HepG2 (cell line): ENCODE measurements around the gene CCND1. TPM values are rescaled to one million over a fixed set of nuclear protein-coding genes. Genes with fewer than 3 reads are reported as not detected.

Experiments used
- ARNT2 ChIP-seq: sonication (generic); formaldehyde crosslinking; IDR thresholded peaks from 2 replicates; pipeline ENCODE4 v1.8.0; 2022; ENCODE audit warnings: mild to moderate bottlenecking, low read depth, missing genetic modification reagents, moderate library complexity
- BRCA1 ChIP-seq: sonication (generic); formaldehyde crosslinking; IDR thresholded peaks from 2 replicates; pipeline ENCODE4 v1.4.0; 2020; ENCODE audit warnings: missing genetic modification reagents
- HES4 ChIP-seq: sonication (generic); formaldehyde crosslinking; IDR thresholded peaks from 2 replicates; pipeline ENCODE4 v1.9.0; 2021; ENCODE audit warnings: mild to moderate bottlenecking, missing genetic modification reagents, borderline replicate concordance
- NONO ChIP-seq, 2 experiments: fragments of 450-650 bp in 1 of 2; sonication (generic) in 1 of 2; formaldehyde crosslinking in 1 of 2; IDR thresholded peaks in 1 of 2; conservative IDR thresholded peaks in 1 of 2; 2 replicates each; pipeline versions ENCODE4 v1.6.1 to v1.8.0; 2017 to 2022; ENCODE audit warnings: mild to moderate bottlenecking in 1 of 2, missing genetic modification reagents in 1 of 2, moderate library complexity in 1 of 2
- PHF20 ChIP-seq: sonication (generic); formaldehyde crosslinking; IDR thresholded peaks from 2 replicates; pipeline ENCODE4 v1.5.0; 2020; ENCODE audit warnings: mild to moderate bottlenecking, missing genetic modification reagents
- RBM22 ChIP-seq: fragments of 200-400 bp; formaldehyde crosslinking; optimal IDR thresholded peaks from 2 replicates; pipeline ENCODE3; 2017; ENCODE audit warnings: mild to moderate bottlenecking, low read length, moderate library complexity
- RXRA ChIP-seq: sonication (generic); formaldehyde crosslinking; IDR thresholded peaks from 2 replicates; pipeline ENCODE4 v1.5.1; 2020; ENCODE audit warnings: missing genetic modification reagents
- SNAPC2 ChIP-seq: sonication (generic); formaldehyde crosslinking; IDR thresholded peaks from 2 replicates; pipeline ENCODE4 v1.8.1; 2022; ENCODE audit warnings: mild to moderate bottlenecking, missing genetic modification reagents
- SOX13 ChIP-seq, 3 experiments: fragments of 450-650 bp in 1 of 3; sonication (generic) in 1 of 3; formaldehyde crosslinking in 1 of 3; IDR thresholded peaks in 2 of 3; conservative IDR thresholded peaks in 1 of 3; 2 replicates each; pipeline versions ENCODE4 v1.5.0 to v1.6.1; 2016 to 2020; ENCODE audit warnings: antibody characterized with exemption in 1 of 3, mild to moderate bottlenecking in 1 of 3, missing compliant biosample characterization in 1 of 3, missing genetic modification reagents in 1 of 3, moderate library complexity in 1 of 3
- SP1 ChIP-seq, 2 experiments: fragments of 450-650 bp in 1 of 2; sonication (generic) in 1 of 2; formaldehyde crosslinking in 1 of 2; IDR thresholded peaks; 2 replicates each; pipeline versions ENCODE4 v1.4.0 to v1.6.1; 2016 to 2020; ENCODE audit warnings: missing genetic modification reagents in 1 of 2
- TCF7L2 ChIP-seq: IDR thresholded peaks from 2 replicates; pipeline ENCODE4 v1.6.1; 2011; ENCODE audit warnings: mild to moderate bottlenecking, low read depth, low read length, moderate library complexity
- YEATS4 ChIP-seq: sonication (generic); formaldehyde crosslinking; IDR thresholded peaks from 2 replicates; pipeline ENCODE4 v1.4.0; 2020; ENCODE audit warnings: missing genetic modification reagents, borderline replicate concordance
- YY1 ChIP-seq: IDR thresholded peaks from 2 replicates; pipeline ENCODE4 v1.6.1; 2011; ENCODE audit warnings: low read length, low read depth, moderate library complexity, mild to moderate bottlenecking; ENCODE audit not compliant: insufficient read depth, insufficient replicate concordance
- ZFP82 ChIP-seq: sonication (generic); formaldehyde crosslinking; IDR thresholded peaks from 2 replicates; pipeline ENCODE4 v1.5.1; 2020; ENCODE audit warnings: mild to moderate bottlenecking, missing genetic modification reagents, borderline replicate concordance
- ZNF274 ChIP-seq: sonication (generic); formaldehyde crosslinking; IDR thresholded peaks from 2 replicates; pipeline ENCODE4 v1.5.1; 2020; ENCODE audit warnings: mild to moderate bottlenecking, missing genetic modification reagents
- ZNF317 ChIP-seq: sonication (generic); formaldehyde crosslinking; IDR thresholded peaks from 2 replicates; pipeline ENCODE4 v1.5.0; 2020; ENCODE audit warnings: mild to moderate bottlenecking, missing genetic modification reagents
- ZNF546 ChIP-seq: sonication (generic); formaldehyde crosslinking; conservative IDR thresholded peaks from 2 replicates; pipeline ENCODE4 v1.8.1; 2023; ENCODE audit warnings: mild to moderate bottlenecking, missing genetic modification reagents
- ZNF564 ChIP-seq: sonication (generic); formaldehyde crosslinking; IDR thresholded peaks from 2 replicates; pipeline ENCODE4 v1.8.1; 2023; ENCODE audit warnings: mild to moderate bottlenecking, missing genetic modification reagents
- ZNF605 ChIP-seq: sonication (generic); formaldehyde crosslinking; IDR thresholded peaks from 2 replicates; pipeline ENCODE4 v1.8.0; 2022; ENCODE audit warnings: mild to moderate bottlenecking, missing genetic modification reagents
- ZNF746 ChIP-seq: sonication (generic); formaldehyde crosslinking; IDR thresholded peaks from 2 replicates; pipeline ENCODE4 v1.8.0; 2022; ENCODE audit warnings: mild to moderate bottlenecking, missing genetic modification reagents
- polyA plus RNA-seq, 8 experiments: library from polyadenylated mRNA; depleted of rRNA in 3 of 8; stranded (reverse) in 7 of 8; unstranded in 1 of 8; fragments of >200 nt; fragmentation: Illumina TruSeq in 4 of 8; extraction: Trizol in 4 of 8; gene quantifications; 2 replicates each; pipeline versions ENCODE4 v1.2.1 to v1.2.3, GENCODE V29; 2011 to 2016; ENCODE audit warnings: low read depth in 4 of 8, missing spikeins in 1 of 8, mixed read lengths in 1 of 8; ENCODE audit not compliant: insufficient read depth in 1 of 8
- total RNA-seq, 5 experiments: library from RNA; depleted of rRNA; stranded (reverse); fragments of >200 nt; fragmentation: Illumina TruSeq; extraction: Trizol; gene quantifications; 2 replicates each; pipeline ENCODE4 v1.2.3, GENCODE V29; 2016; ENCODE audit warnings: low read depth in 1 of 5
- TF ChIP-seq, protein P1 (sequence below): sonication (generic); formaldehyde crosslinking; IDR thresholded peaks from 2 replicates; pipeline ENCODE4 v1.4.0; 2020; ENCODE audit warnings: low read depth, missing genetic modification reagents
- TF ChIP-seq, protein P2 (sequence below): sonication (generic); formaldehyde crosslinking; IDR thresholded peaks from 2 replicates; pipeline ENCODE4 v1.8.1; 2023; ENCODE audit warnings: mild to moderate bottlenecking, missing genetic modification reagents, borderline replicate concordance
- TF ChIP-seq, protein P3 (sequence below): sonication (generic); formaldehyde crosslinking; IDR thresholded peaks from 2 replicates; pipeline ENCODE4 v1.5.1; 2020; ENCODE audit warnings: mild to moderate bottlenecking, moderate library complexity, missing genetic modification reagents

Gene CCND1
- total and polyA plus RNA-seq, 2 of the 13 experiments (the other 11 are each of a cell fraction or from before 2014, with no cell fraction given), result 107 to 136 TPM

DNA sequence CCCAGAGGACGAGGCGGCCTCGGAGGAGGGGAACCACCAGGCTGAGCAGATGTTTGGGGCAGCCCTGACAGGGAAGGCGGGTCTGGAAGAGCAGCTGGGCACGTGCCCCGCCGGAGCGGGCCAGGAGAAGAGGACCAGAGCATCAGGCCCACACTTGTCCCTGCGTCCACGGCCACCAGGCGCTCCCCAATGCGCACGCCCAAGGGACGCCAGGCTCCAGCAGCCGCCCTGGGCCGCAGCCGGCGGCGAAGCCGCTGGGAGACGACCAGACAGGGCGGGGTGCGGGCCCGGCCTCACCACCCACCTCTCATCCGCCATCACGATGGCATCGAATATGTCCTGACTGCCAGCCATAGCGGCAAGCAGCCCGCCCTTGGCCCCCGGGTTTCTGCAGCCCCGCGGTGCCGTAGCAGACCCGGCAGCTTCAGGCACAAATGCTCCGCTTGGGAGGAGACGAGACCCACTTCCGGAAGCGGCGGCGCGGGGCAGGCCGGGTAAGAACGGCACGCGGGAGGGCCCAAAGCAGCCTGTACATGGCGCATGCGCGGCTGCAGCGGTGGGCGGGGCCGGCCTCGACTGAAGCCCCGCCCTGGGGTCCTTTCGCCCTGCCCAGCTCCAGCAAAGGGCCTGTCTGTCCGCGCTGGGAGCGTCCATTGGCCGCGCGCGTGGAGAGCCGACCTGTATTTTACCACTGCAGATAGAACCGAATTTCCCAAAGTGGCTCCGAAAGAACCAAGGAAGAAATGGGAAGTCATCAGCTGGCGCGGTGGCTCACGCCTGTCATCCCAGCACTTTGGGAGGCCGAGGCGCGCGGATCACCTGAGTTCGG is 34.1 kb downstream of the CCND1 start, which contains the start of gene LTO1 (continued):
- TF ChIP-seq, protein P1, sequence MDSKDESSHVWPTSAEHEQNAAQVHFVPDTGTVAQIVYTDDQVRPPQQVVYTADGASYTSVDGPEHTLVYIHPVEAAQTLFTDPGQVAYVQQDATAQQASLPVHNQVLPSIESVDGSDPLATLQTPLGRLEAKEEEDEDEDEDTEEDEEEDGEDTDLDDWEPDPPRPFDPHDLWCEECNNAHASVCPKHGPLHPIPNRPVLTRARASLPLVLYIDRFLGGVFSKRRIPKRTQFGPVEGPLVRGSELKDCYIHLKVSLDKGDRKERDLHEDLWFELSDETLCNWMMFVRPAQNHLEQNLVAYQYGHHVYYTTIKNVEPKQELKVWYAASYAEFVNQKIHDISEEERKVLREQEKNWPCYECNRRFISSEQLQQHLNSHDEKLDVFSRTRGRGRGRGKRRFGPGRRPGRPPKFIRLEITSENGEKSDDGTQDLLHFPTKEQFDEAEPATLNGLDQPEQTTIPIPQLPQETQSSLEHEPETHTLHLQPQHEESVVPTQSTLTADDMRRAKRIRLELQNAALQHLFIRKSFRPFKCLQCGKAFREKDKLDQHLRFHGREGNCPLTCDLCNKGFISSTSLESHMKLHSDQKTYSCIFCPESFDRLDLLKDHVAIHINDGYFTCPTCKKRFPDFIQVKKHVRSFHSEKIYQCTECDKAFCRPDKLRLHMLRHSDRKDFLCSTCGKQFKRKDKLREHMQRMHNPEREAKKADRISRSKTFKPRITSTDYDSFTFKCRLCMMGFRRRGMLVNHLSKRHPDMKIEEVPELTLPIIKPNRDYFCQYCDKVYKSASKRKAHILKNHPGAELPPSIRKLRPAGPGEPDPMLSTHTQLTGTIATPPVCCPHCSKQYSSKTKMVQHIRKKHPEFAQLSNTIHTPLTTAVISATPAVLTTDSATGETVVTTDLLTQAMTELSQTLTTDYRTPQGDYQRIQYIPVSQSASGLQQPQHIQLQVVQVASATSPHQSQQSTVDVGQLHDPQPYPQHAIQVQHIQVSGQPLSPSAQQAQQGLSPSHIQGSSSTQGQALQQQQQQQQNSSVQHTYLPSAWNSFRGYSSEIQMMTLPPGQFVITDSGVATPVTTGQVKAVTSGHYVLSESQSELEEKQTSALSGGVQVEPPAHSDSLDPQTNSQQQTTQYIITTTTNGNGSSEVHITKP (CRISPR knock-in tag), result peak; percentile 83
- TF ChIP-seq ZNF317 (peak; percentile 82), SP1 (IDR thresholded peaks at IDR 0.05) (no peak), SP1 (CRISPR knock-in tag; IDR thresholded peaks at IDR 0.05) (peak; percentile 87), ZNF605 (CRISPR knock-in tag) (peak; percentile 62), HES4 (CRISPR knock-in tag) (no peak), YY1 (peak; percentile 59), BRCA1 (no peak), ZNF564 (CRISPR knock-in tag) (no peak), RBM22 (no peak), ZNF274 (CRISPR knock-in tag) (peak; percentile 49; the same call in 1 of the 2 replicates), ARNT2 (CRISPR knock-in tag) (peak; percentile 56; the same call in 1 of the 2 replicates), TCF7L2 (no peak), SOX13 (IDR thresholded peaks at IDR 0.05) (no peak), SOX13 (CRISPR knock-in tag; conservative IDR thresholded peaks at IDR 0.05 in 1 of 2, IDR thresholded peaks at IDR 0.05 in 1 of 2) (peak in 1 of 2 experiments; percentile 40; a peak in 2 of 4 replicates), ZNF546 (peak; percentile 61), YEATS4 (CRISPR knock-in tag) (peak; percentile 51; the same call in 1 of the 2 replicates), NONO (IDR thresholded peaks at IDR 0.05) (no peak), NONO (CRISPR knock-in tag; conservative IDR thresholded peaks at IDR 0.05) (peak; percentile 87), SNAPC2 (CRISPR knock-in tag) (peak; percentile 91), ZFP82 (CRISPR knock-in tag) (peak; percentile 46; the same call in 1 of the 2 replicates), RXRA (CRISPR knock-in tag) (peak; percentile 76), ZNF746 (CRISPR knock-in tag) (peak; percentile 69; the same call in 1 of the 2 replicates), PHF20 (CRISPR knock-in tag) (peak; percentile 95)
- TF ChIP-seq, protein P2, sequence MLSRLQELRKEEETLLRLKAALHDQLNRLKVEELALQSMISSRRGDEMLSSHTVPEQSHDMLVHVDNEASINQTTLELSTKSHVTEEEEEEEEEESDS (CRISPR knock-in tag), result peak; percentile 65; the same call in 1 of the 2 replicates
- TF ChIP-seq, protein P3, sequence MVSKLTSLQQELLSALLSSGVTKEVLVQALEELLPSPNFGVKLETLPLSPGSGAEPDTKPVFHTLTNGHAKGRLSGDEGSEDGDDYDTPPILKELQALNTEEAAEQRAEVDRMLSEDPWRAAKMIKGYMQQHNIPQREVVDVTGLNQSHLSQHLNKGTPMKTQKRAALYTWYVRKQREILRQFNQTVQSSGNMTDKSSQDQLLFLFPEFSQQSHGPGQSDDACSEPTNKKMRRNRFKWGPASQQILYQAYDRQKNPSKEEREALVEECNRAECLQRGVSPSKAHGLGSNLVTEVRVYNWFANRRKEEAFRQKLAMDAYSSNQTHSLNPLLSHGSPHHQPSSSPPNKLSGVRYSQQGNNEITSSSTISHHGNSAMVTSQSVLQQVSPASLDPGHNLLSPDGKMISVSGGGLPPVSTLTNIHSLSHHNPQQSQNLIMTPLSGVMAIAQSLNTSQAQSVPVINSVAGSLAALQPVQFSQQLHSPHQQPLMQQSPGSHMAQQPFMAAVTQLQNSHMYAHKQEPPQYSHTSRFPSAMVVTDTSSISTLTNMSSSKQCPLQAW, result peak; percentile 81
